ENCODE measurements around the gene PCLAF.

Gene PCLAF

DNA sequence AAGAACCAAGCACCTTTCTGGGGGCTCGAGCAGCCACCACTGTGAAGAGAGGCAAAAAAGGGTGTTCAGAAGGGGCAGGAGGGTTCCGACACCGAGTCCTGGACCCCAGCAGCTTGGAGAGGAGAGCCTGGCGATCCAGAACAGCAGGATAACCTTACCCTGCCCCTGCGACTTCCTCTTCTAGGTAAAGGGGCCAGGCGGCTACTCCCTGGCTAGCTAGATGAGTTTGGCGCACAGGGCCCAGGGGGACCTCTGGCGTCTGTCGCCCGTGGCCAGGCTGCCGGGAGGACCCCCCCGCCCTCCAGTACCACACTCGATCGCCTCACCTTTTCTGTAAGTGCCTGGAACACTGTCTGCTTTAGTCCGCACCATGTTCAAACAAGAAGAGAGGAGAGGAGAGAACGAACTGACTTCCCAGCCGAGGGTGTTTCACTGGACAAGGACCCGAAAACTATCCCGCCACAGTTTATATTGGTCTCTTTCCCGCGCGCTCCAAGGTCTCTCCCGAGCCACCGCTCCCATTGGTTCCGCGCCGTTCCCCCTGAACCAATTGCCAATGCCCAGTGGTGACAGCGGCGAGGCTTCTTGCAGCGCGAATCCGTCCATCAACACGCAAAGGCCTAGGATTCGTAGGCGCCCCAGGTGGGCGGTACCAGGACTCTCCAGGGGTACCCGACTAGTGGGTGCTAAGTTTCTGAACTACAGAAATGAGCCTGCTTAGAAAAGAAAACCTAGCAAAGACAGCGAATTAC is at the start of gene PCLAF:
Gene PCLAF, minus strand, starts transcription at position 442 of the 752 bp plus-strand sequence. Its CDS starts 70 bp downstream, at position 372.
- TF ChIP-seq, protein P1, sequence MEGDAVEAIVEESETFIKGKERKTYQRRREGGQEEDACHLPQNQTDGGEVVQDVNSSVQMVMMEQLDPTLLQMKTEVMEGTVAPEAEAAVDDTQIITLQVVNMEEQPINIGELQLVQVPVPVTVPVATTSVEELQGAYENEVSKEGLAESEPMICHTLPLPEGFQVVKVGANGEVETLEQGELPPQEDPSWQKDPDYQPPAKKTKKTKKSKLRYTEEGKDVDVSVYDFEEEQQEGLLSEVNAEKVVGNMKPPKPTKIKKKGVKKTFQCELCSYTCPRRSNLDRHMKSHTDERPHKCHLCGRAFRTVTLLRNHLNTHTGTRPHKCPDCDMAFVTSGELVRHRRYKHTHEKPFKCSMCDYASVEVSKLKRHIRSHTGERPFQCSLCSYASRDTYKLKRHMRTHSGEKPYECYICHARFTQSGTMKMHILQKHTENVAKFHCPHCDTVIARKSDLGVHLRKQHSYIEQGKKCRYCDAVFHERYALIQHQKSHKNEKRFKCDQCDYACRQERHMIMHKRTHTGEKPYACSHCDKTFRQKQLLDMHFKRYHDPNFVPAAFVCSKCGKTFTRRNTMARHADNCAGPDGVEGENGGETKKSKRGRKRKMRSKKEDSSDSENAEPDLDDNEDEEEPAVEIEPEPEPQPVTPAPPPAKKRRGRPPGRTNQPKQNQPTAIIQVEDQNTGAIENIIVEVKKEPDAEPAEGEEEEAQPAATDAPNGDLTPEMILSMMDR (IDR thresholded peaks at IDR 0.05; ENCODE audit: borderline replicate concordance, control extremely low read depth, extremely low read depth, insufficient read depth, missing control alignments): no peak
- DNase-seq (ENCODE audit: low spot score): peak; percentile 95

DNA sequence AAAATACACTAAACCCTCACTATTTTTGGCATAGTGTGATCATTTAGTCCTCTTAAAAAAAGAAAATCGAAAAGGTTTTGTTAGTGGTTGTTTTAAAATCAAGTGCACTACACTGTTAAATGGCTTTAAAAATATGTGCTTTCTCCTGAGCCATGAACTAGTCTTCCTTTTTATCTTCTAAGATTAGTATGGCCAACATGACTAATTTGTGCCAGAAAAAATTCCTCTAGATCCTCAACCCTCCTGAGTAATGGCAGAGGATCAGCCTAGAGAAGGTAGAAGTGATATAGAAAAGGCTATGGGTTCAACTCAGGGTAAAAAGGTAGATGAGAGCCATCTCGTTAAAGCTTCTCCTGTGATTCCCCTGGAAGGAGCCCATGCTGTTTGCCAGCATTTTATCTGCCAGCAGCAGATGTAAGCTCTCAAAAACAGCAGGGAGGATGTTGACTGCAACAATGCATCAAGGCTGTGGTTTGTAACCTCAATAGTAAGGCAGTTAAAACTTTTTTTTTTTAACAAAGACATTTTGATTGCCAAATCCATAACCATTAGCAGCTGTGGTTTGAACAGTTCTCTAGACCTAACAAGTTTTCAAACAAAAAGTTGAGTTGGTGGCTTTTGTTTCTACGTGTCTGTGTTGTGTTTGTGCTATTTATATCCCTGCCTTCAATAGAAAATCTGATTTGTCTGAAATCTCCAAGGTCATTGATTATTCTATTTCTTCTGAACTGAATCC is 48.9 kb upstream of the PCLAF start:
- TF ChIP-seq, protein P1 (IDR thresholded peaks at IDR 0.05; ENCODE audit: borderline replicate concordance, control extremely low read depth, extremely low read depth, insufficient read depth, missing control alignments): no peak
- peak; percentile 37 for DNase-seq (ENCODE audit: low spot score)
- in situ Hi-C loops (cut with MboI; ENCODE audit: low sequenced_read_pairs, unreplicated experiment): no loop called here

More for the DNA sequence above, at the start of gene PCLAF:
- in situ Hi-C loops (cut with MboI; ENCODE audit: low sequenced_read_pairs, unreplicated experiment): no loop called here

DNA sequence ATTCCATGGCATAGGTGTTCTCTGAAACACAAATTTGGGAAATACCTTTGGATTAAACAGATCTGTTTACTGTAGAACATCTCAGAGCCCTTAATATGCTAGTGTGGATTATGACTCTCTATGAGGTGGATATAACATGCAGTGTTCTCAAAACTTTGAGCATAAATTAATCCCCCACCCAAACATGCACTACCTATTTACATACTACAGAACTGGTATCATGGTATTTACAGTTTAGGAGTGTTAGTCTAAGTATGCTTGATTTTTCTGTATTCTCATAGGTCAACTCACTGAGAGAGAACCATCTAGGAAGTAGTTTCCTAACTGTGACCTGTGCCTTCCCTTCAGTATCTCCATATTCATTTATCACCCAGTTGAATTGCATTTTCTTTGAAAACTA is 48.2 kb upstream of the PCLAF start:
- in situ Hi-C loops (cut with MboI; ENCODE audit: low sequenced_read_pairs, unreplicated experiment): no loop called here
- TF ChIP-seq, protein P1 (IDR thresholded peaks at IDR 0.05; ENCODE audit: borderline replicate concordance, control extremely low read depth, extremely low read depth, insufficient read depth, missing control alignments): no peak
- no peak for DNase-seq (ENCODE audit: low spot score)

DNA sequence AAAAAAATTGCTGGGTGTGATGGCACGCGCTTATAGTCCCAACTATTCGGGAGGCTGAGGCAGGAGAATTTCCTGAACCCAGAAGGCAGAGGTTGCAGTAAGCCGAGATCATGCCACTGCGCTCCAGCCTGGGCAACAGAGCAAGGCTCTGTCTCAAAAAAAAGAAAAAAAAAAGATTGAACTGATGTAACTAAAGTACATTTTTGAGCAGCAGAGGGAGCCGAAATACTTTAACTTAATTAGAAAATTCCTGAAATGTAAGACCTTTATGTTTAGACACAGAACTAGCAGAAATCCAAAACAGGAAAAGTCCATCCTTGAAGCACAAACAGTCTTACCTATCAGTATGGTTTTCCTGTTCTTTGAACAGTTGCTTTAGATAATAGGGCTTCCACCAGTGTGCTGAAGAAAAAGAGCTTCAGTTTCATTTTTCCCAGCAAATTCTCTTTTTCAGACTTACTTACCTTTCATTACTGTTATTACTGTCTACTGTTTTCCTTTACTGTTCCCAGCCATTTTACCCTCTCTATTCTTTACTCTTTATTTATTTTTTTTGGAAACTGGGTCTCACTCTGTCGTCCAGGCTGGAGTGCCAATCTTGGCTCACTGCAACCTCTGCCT is 45.7 kb upstream of the PCLAF start:
- TF ChIP-seq, protein P1 (IDR thresholded peaks at IDR 0.05; ENCODE audit: borderline replicate concordance, control extremely low read depth, extremely low read depth, insufficient read depth, missing control alignments): peak; percentile 24
- DNase-seq (ENCODE audit: low spot score): no peak
- in situ Hi-C loops (cut with MboI; ENCODE audit: low sequenced_read_pairs, unreplicated experiment): no loop called here

DNA sequence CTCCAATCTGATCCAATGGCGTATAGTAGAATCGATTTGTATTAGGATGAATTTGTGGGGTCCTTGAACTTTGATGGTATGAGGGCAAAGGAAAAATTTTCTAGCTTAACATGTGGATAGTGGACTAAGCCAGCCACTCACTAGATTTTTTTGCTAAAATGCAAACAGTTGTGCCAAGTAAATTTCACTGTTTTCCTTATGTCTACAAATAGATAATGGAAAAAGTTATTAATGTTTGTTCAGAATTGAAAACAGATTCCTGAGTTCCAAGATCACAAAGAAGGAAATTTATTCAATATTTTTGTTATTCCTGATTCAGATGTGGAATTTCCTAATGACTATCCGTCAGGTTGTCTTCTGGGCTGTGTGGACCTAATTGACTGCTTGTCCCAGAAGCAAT is 44.0 kb upstream of the PCLAF start:
- TF ChIP-seq, protein P1 (IDR thresholded peaks at IDR 0.05; ENCODE audit: borderline replicate concordance, control extremely low read depth, extremely low read depth, insufficient read depth, missing control alignments): no peak
- no peak for DNase-seq (ENCODE audit: low spot score)
- in situ Hi-C loops (cut with MboI; ENCODE audit: low sequenced_read_pairs, unreplicated experiment): no loop called here

GRCh38 chr15:64423970-64424369 is 42.7 kb upstream of the PCLAF start:
- peak; percentile 63 for DNase-seq (ENCODE audit: low spot score)
- in situ Hi-C loops (cut with MboI; ENCODE audit: low sequenced_read_pairs, unreplicated experiment): no loop called here
- TF ChIP-seq, protein P1 (IDR thresholded peaks at IDR 0.05; ENCODE audit: borderline replicate concordance, control extremely low read depth, extremely low read depth, insufficient read depth, missing control alignments): no peak
